Measurements from ENCODE around the gene MDN1.
"Not testable (repeated sequence)": the region's sequence is repeated elsewhere in the genome, so short reads cannot be mapped to it uniquely, and the experiment has no call there.

Gene MDN1

DNA sequence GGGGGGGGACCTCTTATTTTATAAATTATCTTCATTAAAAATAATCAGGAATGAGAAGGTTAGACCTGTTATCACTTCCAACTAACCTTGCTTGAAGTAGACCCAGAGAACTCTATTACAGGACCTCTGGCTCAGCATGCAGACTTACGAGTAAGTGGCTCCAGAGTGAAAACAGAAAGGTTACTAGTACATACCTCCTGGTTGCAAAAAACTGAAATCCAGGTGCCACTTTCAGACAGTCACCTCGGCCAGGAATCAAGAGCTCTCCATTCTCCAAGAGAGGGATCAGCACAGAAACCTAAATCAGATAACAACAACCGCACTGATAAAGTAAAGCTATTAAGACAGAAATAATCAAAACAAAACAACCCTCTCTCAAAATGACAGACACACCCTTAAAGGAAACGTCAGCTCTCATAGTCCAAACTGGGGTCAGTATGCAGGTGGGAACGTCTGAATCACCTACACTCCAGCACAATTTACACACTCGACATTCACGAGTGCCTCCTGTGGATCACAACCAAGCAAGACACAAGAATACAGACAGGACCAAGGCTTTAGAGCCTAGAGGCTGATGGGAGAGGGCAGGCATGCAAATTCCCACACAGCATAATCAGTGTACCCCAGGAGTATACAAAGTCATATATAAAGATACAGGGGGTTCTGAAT lies 31.8 kb downstream of the MDN1 start:
- no peak overlapping the region for H3K4me3 ChIP-seq (ENCODE audit: control insufficient read depth, low read depth, low read length)
- no peak for DNase-seq (ENCODE audit: low read depth)
- TF ChIP-seq, protein P1, sequence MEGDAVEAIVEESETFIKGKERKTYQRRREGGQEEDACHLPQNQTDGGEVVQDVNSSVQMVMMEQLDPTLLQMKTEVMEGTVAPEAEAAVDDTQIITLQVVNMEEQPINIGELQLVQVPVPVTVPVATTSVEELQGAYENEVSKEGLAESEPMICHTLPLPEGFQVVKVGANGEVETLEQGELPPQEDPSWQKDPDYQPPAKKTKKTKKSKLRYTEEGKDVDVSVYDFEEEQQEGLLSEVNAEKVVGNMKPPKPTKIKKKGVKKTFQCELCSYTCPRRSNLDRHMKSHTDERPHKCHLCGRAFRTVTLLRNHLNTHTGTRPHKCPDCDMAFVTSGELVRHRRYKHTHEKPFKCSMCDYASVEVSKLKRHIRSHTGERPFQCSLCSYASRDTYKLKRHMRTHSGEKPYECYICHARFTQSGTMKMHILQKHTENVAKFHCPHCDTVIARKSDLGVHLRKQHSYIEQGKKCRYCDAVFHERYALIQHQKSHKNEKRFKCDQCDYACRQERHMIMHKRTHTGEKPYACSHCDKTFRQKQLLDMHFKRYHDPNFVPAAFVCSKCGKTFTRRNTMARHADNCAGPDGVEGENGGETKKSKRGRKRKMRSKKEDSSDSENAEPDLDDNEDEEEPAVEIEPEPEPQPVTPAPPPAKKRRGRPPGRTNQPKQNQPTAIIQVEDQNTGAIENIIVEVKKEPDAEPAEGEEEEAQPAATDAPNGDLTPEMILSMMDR (IDR thresholded peaks at IDR 0.05; ENCODE audit: control insufficient read depth, insufficient read depth, low read depth, low read length, missing control alignments): no peak

DNA sequence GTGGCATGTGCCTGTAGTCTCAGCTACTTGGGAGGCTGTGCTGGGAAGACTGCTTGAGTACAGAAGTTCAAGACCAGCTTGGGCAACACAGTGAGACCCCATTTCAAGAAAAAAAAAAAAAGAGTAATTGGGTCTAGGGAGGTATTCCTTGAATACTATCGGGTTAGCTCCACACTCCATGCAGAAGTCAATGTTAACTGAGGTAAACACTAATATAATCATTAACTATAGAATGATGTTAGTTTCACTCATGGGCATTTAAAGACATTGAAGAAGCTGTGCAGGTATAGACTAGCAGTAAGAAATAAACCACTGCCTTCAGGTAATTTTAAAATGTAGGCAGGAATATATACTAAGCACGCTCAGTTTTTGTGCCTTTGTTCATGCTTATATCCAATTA lies 32.6 kb downstream of the MDN1 start:
- no peak overlapping the region for H3K4me3 ChIP-seq (ENCODE audit: control insufficient read depth, low read depth, low read length)
- TF ChIP-seq, protein P1 (IDR thresholded peaks at IDR 0.05; ENCODE audit: control insufficient read depth, insufficient read depth, low read depth, low read length, missing control alignments): no peak
- DNase-seq (ENCODE audit: low read depth): no peak

DNA sequence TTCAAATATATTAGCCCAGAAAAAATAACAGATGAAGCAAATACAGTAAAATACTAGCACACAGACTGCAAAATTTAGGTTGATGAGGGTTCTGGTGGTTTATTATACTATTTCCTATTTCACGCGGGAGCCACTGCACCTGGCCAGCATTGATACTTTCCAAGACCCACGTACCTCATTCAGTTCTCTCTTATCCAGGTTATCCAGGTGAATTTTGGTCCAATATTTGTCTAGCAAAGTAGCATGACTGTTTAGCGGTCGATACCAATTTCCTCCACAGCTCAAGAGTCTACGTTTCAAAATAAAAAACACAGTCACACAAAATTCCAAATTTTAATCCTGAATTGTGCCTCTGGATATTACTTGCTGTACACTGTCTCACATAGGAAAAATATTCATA lies 34.8 kb downstream of the MDN1 start:
- TF ChIP-seq, protein P1 (IDR thresholded peaks at IDR 0.05; ENCODE audit: control insufficient read depth, insufficient read depth, low read depth, low read length, missing control alignments): no peak
- no peak overlapping the region for H3K4me3 ChIP-seq (ENCODE audit: control insufficient read depth, low read depth, low read length)
- DNase-seq (ENCODE audit: low read depth): no peak

DNA sequence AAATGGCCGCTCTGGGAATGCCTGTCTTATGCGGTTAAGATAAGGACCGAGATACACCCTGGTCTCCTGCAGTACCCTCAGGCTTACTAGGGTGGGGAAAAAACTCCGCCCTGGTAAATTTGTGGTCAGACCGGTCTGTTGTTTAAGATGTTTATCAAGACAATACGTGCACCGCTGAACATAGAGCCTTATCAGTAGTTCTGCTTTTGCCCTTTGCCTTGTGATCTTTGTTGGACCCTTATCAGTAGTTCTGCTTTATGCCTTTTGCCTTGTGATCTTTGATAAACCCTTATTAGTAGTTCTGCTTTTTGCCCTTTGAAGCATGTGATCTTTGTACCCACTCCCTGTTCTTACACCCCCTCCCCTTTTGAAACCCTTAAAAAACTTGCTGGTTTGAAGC lies 36.3 kb downstream of the MDN1 start:
- DNase-seq (ENCODE audit: low read depth); H3K4me3 ChIP-seq (ENCODE audit: control insufficient read depth, low read depth, low read length): not testable (repeated sequence)

DNA sequence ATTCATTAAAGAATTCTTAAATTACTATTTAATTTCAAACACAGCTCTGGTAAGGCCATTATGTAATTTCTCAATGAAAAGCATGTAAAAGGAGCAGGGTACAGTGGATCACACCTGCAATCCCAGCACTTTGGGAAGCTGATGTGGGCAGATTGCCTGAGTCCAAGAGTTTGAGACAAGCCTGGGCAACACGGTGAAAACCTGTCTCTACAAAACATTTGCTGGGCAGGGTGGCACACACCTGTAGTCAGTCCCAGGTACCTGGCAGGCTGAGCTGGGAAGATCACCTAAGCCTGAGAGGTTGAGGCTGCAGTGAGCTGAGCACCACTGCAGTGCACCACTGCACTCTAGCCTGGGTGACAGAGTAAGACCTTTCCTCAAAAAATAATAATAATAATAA lies 37.4 kb downstream of the MDN1 start:
- DNase-seq (ENCODE audit: low read depth): no peak
- H3K4me3 ChIP-seq (ENCODE audit: control insufficient read depth, low read depth, low read length): no peak overlapping the region
- TF ChIP-seq, protein P1 (IDR thresholded peaks at IDR 0.05; ENCODE audit: control insufficient read depth, insufficient read depth, low read depth, low read length, missing control alignments): no peak

DNA sequence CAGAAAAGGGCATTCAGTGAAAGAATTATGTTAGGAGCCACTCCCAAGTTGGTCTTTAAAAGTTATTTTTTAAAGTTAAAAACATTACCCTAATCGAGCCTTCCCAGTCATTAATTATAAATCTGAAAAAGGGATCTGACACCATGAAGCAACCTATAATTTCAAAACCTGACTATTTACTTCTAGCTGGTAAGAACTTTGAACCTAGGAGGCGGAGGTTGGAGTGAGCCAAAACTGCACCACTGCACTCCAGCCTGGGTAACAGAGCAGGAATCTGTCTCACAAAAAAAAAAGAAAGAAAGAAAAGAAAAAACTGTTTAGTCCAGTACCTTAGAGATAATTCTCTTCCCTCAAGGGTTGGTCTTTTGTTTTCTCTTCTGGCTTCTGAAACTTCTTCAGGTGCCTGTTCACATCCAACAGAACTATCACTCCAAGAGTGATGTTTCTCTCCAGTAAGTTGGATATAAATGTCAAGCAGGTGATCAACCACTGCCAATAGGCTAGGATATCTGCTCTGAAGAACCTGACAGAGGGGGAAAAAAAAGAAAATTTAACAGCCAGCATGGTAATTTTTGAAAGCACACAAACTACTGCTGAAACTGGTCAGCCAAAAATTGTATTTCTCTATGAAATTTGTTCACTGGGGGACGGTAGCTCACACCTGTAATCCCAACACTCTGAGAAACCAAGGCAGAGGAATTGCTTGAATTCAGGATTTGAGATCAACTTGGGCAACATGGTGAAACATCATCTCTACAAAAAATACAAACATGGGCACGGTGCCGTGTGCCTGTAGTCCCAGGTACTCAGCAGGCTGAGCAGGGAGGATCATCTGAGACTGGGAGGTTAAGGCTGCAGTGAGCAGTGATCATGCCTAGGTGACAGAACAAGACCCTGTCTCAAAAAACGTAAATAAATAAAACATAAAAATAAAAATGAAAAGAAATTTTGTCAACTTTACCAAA lies 38.2 kb downstream of the MDN1 start:
- DNase-seq (ENCODE audit: low read depth): no peak
- TF ChIP-seq, protein P1 (IDR thresholded peaks at IDR 0.05; ENCODE audit: control insufficient read depth, insufficient read depth, low read depth, low read length, missing control alignments): no peak
- no peak overlapping the region for H3K4me3 ChIP-seq (ENCODE audit: control insufficient read depth, low read depth, low read length)

DNA sequence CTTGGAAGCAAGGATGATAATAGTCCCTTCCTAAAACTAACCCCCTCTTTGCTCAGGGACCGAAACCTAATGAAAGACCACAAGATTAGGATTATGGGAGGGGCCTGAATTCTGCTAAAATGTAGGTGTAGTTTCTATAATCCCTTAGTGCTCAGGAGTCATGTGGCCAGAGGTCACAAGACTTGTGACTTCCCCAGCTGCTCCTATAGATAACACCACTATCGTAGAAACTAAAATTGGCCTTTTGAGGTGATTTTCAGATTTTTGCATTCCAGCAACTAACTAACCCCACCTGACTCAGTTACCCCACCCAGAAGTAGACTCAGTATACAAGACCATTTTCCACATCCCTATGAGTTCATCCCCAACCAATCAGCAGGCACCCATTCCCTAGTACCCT lies 42.1 kb downstream of the MDN1 start:
- no peak overlapping the region for H3K4me3 ChIP-seq (ENCODE audit: control insufficient read depth, low read depth, low read length)
- DNase-seq (ENCODE audit: low read depth): no peak
- TF ChIP-seq, protein P1 (IDR thresholded peaks at IDR 0.05; ENCODE audit: control insufficient read depth, insufficient read depth, low read depth, low read length, missing control alignments): no peak
